HEK293 (cell line): ENCODE data around the gene POLR2L.

Experiments
- EGR2 ChIP-seq: fragments of 450-650 bp; formaldehyde crosslinking; IDR thresholded peaks from 2 replicates; pipeline ENCODE4 v1.5.1; 2016; ENCODE audit warnings: low read depth, missing biosample characterization, missing genetic modification characterization
- GLI4 ChIP-seq: fragments of 450-650 bp; formaldehyde crosslinking; IDR thresholded peaks from 2 replicates; pipeline ENCODE4 v1.5.1; 2016; ENCODE audit warnings: missing biosample characterization, missing genetic modification characterization
- INSM2 ChIP-seq: fragments of 450-650 bp; formaldehyde crosslinking; IDR thresholded peaks from 2 replicates; pipeline ENCODE4 v1.5.1; 2016; ENCODE audit warnings: missing biosample characterization, missing genetic modification characterization
- YY1 ChIP-seq: fragments of 450-650 bp; formaldehyde crosslinking; IDR thresholded peaks from 2 replicates; pipeline ENCODE4 v1.5.1; 2018; ENCODE audit warnings: missing biosample characterization, missing genetic modification characterization
- ZBTB20 ChIP-seq: fragments of 450-650 bp; formaldehyde crosslinking; IDR thresholded peaks from 2 replicates; pipeline ENCODE4 v1.5.1; 2016; ENCODE audit warnings: missing biosample characterization, missing genetic modification characterization
- ZBTB26 ChIP-seq: fragments of 450-650 bp; formaldehyde crosslinking; optimal IDR thresholded peaks from 2 replicates; pipeline ENCODE3; 2016; ENCODE audit warnings: missing biosample characterization, mild to moderate bottlenecking, missing genetic modification characterization
- ZBTB49 ChIP-seq: fragments of 450-650 bp; formaldehyde crosslinking; IDR thresholded peaks from 2 replicates; pipeline ENCODE4 v1.5.1; 2016; ENCODE audit warnings: missing biosample characterization, missing genetic modification characterization, low read depth
- ZBTB6 ChIP-seq: fragments of 450-650 bp; formaldehyde crosslinking; IDR thresholded peaks from 2 replicates; pipeline ENCODE4 v1.5.1; 2017; ENCODE audit warnings: missing biosample characterization, missing genetic modification characterization
- ZBTB8A ChIP-seq: fragments of 450-650 bp; formaldehyde crosslinking; IDR thresholded peaks from 2 replicates; pipeline ENCODE4 v1.5.1; 2016; ENCODE audit warnings: missing biosample characterization, missing genetic modification characterization
- ZFP37 ChIP-seq: fragments of 450-650 bp; formaldehyde crosslinking; IDR thresholded peaks from 2 replicates; pipeline ENCODE4 v1.5.1; 2016; ENCODE audit warnings: missing biosample characterization, missing genetic modification characterization
- ZNF155 ChIP-seq: fragments of 450-650 bp; formaldehyde crosslinking; IDR thresholded peaks from 2 replicates; pipeline ENCODE4 v1.5.1; 2016; ENCODE audit warnings: missing biosample characterization, missing genetic modification characterization
- ZNF2 ChIP-seq: fragments of 450-650 bp; formaldehyde crosslinking; IDR thresholded peaks from 2 replicates; pipeline ENCODE4 v1.5.1; 2016; ENCODE audit warnings: missing biosample characterization, missing genetic modification characterization
- ZNF362 ChIP-seq: fragments of 450-650 bp; formaldehyde crosslinking; IDR thresholded peaks from 2 replicates; pipeline ENCODE4 v1.5.1; 2016; ENCODE audit warnings: missing biosample characterization, missing genetic modification characterization
- ZNF37A ChIP-seq: fragments of 450-650 bp; IDR thresholded peaks from 2 replicates; pipeline ENCODE4 v1.5.1; 2018; ENCODE audit warnings: missing biosample characterization, missing genetic modification characterization
- ZNF398 ChIP-seq: fragments of 450-650 bp; formaldehyde crosslinking; IDR thresholded peaks from 2 replicates; pipeline ENCODE4 v1.5.1; 2017; ENCODE audit warnings: missing biosample characterization, missing genetic modification characterization
- ZNF423 ChIP-seq: fragments of 450-650 bp; formaldehyde crosslinking; IDR thresholded peaks from 2 replicates; pipeline ENCODE4 v1.5.1; 2016; ENCODE audit warnings: missing biosample characterization, missing genetic modification characterization
- ZNF488 ChIP-seq: fragments of 450-650 bp; formaldehyde crosslinking; IDR thresholded peaks from 2 replicates; pipeline ENCODE4 v1.5.1; 2016; ENCODE audit warnings: missing biosample characterization, missing genetic modification characterization
- ZNF600 ChIP-seq: fragments of 450-650 bp; formaldehyde crosslinking; IDR thresholded peaks from 2 replicates; pipeline ENCODE4 v1.5.1; 2016; ENCODE audit warnings: missing biosample characterization, missing genetic modification characterization
- ZNF677 ChIP-seq: fragments of 450-650 bp; IDR thresholded peaks from 2 replicates; pipeline ENCODE4 v1.5.0; 2018; ENCODE audit warnings: missing biosample characterization, mild to moderate bottlenecking, missing genetic modification characterization, moderate library complexity
- ZNF692 ChIP-seq: fragments of 450-650 bp; formaldehyde crosslinking; IDR thresholded peaks from 2 replicates; pipeline ENCODE4 v1.5.1; 2016; ENCODE audit warnings: missing biosample characterization, missing genetic modification characterization
- ZNF768 ChIP-seq: fragments of 450-650 bp; formaldehyde crosslinking; IDR thresholded peaks from 2 replicates; pipeline ENCODE4 v1.5.1; 2018; ENCODE audit warnings: missing biosample characterization, mild to moderate bottlenecking, missing genetic modification characterization
- ZSCAN16 ChIP-seq: fragments of 450-650 bp; formaldehyde crosslinking; IDR thresholded peaks from 2 replicates; pipeline ENCODE4 v1.5.1; 2016; ENCODE audit warnings: missing biosample characterization, missing genetic modification characterization

POLR2L gene

GRCh38 chr11:819943-820649 lies 22.2 kb downstream of the POLR2L start (continued):
- TF ChIP-seq ZNF692 = no peak
- peak; percentile 64 for TF ChIP-seq ZNF398 (tag by site-specific recombination)
- no peak for TF ChIP-seq ZNF677 (tag by site-specific recombination)
- no peak for TF ChIP-seq INSM2 (tag by site-specific recombination)
- no peak for TF ChIP-seq ZBTB49 (tag by site-specific recombination)
- no peak for TF ChIP-seq ZNF155 (tag by site-specific recombination)
- TF ChIP-seq ZNF2 (tag by site-specific recombination) = no peak
- TF ChIP-seq ZSCAN16 (tag by site-specific recombination) = no peak
- TF ChIP-seq ZNF768 = no peak
- no peak for TF ChIP-seq ZNF37A (tag by site-specific recombination)
- TF ChIP-seq ZBTB6 (tag by site-specific recombination) = no peak
- no peak for TF ChIP-seq ZFP37 (tag by site-specific recombination)
- TF ChIP-seq ZNF488 (tag by site-specific recombination) = no peak
- TF ChIP-seq YY1 (tag by site-specific recombination) = no peak
- TF ChIP-seq ZNF362 (tag by site-specific recombination) = no peak
- TF ChIP-seq ZBTB20 (tag by site-specific recombination) = peak; percentile 58; the same call in 1 of the 2 replicates
- 0 out of 2 replicates have a peak, but pooled peaks have one; percentile 21 for TF ChIP-seq ZNF423 (tag by site-specific recombination)
- TF ChIP-seq ZNF600 (tag by site-specific recombination) = peak; percentile 17; the same call in 1 of the 2 replicates
- peak; percentile 88 for TF ChIP-seq ZBTB8A (tag by site-specific recombination)
- TF ChIP-seq ZBTB26 (tag by site-specific recombination) = no peak
- 0 out of 2 replicates have a peak, but pooled peaks have one; percentile 18 for TF ChIP-seq EGR2 (tag by site-specific recombination)
- TF ChIP-seq GLI4 (tag by site-specific recombination) = no peak
